ENCODE measurements around the gene MAFG. TPM values are rescaled to one million over a fixed set of nuclear protein-coding genes. Genes with fewer than 3 reads are reported as not detected.

Gene MAFG
- total and polyA plus RNA-seq, 2 of the 13 experiments (the other 11 are each of a cell fraction or from before 2014, with no cell fraction given): 14.5 to 20.0 TPM

GRCh38 chr17:81976332-81977210 lies 49.0 kb upstream of the MAFG start (continued):
- TF ChIP-seq ARID4A (CRISPR knock-in tag; IDR thresholded peaks at IDR 0.05; ENCODE audit: borderline replicate concordance) (no peak), HNRNPK (IDR thresholded peaks at IDR 0.05; ENCODE audit: low read depth, low read length, poor library complexity, severe bottlenecking) (peak; percentile 4), ZNF274 (CRISPR knock-in tag; IDR thresholded peaks at IDR 0.05) (no peak; the same call in none of the 2 replicates), SMAD9 (CRISPR knock-in tag; IDR thresholded peaks at IDR 0.05) (no peak), TMF1 (CRISPR knock-in tag; IDR thresholded peaks at IDR 0.05; ENCODE audit: low read depth) (no peak), IKZF4 (CRISPR knock-in tag; IDR thresholded peaks at IDR 0.05; ENCODE audit: borderline replicate concordance, low read depth, not compliant biosample characterization) (no peak), ZNF235 (CRISPR knock-in tag; IDR thresholded peaks at IDR 0.05; ENCODE audit: borderline replicate concordance) (no peak; the same call in 1 of the 2 replicates), ATF7-NPFF (CRISPR knock-in tag; IDR thresholded peaks at IDR 0.05; ENCODE audit: low read depth) (peak; percentile 71; the same call in 1 of the 2 replicates), ZUFSP (CRISPR knock-in tag; IDR thresholded peaks at IDR 0.05; ENCODE audit: borderline replicate concordance) (no peak), FOSL1 (CRISPR knock-in tag; IDR thresholded peaks at IDR 0.05; ENCODE audit: borderline replicate concordance) (no peak), ZNF441 (CRISPR knock-in tag; IDR thresholded peaks at IDR 0.05; ENCODE audit: borderline replicate concordance) (no peak), MXD3 (CRISPR knock-in tag; IDR thresholded peaks at IDR 0.05) (no peak; the same call in 1 of the 2 replicates), ZNF124 (CRISPR knock-in tag; IDR thresholded peaks at IDR 0.05) (no peak), GLI4 (CRISPR knock-in tag; IDR thresholded peaks at IDR 0.05; ENCODE audit: borderline replicate concordance) (no peak; the same call in 1 of the 2 replicates), PITX1 (CRISPR knock-in tag; IDR thresholded peaks at IDR 0.05) (no peak), ZNF678 (CRISPR knock-in tag; IDR thresholded peaks at IDR 0.05) (0 out of 2 replicates have a peak, but pooled peaks have one; percentile 16), CSRNP1 (CRISPR knock-in tag; IDR thresholded peaks at IDR 0.05) (no peak; the same call in 1 of the 2 replicates)
- TF ChIP-seq, protein P1, sequence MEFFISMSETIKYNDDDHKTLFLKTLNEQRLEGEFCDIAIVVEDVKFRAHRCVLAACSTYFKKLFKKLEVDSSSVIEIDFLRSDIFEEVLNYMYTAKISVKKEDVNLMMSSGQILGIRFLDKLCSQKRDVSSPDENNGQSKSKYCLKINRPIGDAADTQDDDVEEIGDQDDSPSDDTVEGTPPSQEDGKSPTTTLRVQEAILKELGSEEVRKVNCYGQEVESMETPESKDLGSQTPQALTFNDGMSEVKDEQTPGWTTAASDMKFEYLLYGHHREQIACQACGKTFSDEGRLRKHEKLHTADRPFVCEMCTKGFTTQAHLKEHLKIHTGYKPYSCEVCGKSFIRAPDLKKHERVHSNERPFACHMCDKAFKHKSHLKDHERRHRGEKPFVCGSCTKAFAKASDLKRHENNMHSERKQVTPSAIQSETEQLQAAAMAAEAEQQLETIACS (CRISPR knock-in tag; IDR thresholded peaks at IDR 0.05): no peak

All from HepG2 (cell line).